DOHH2 (cell line): ENCODE data around the gene MBD6.

Experiments used
- H3F3A ChIP-seq: fragments of 200-600 bp; sonication (generic), shearing (Covaris generic); 2 replicates; pipeline ENCODE4 v1.6.0; 2016; ENCODE audit warnings: antibody characterized with exemption, mild to moderate bottlenecking; ENCODE audit not compliant: control insufficient read depth, insufficient read depth
- H3K27ac ChIP-seq: fragments of 200-600 bp; sonication (generic); 2 replicates; pipeline ENCODE4 v1.5.1; 2014; ENCODE audit warnings: low read depth, mild to moderate bottlenecking, low read length, moderate library complexity
- H3K27me3 ChIP-seq: fragments of 200-600 bp; sonication (generic); 2 replicates; pipeline ENCODE4 v1.6.1; 2014; ENCODE audit warnings: mild to moderate bottlenecking, low read length, mixed read lengths; ENCODE audit not compliant: control insufficient read depth
- H3K36me3 ChIP-seq: fragments of 200-600 bp; sonication (generic); 2 replicates; pipeline ENCODE4 v1.6.1; 2014; ENCODE audit warnings: mild to moderate bottlenecking, low read length, moderate library complexity, mixed read lengths; ENCODE audit not compliant: control insufficient read depth
- H3K4me1 ChIP-seq: fragments of 200-600 bp; sonication (generic); 2 replicates; pipeline ENCODE4 v1.6.1; 2014; ENCODE audit warnings: mild to moderate bottlenecking, low read length, mixed read lengths; ENCODE audit not compliant: control insufficient read depth
- H3K4me2 ChIP-seq: fragments of 200-600 bp; sonication (generic); 2 replicates; pipeline ENCODE4 v1.6.0; 2014; ENCODE audit warnings: mild to moderate bottlenecking, low read length, moderate library complexity
- H3K4me3 ChIP-seq: fragments of 200-600 bp; sonication (generic); 2 replicates; pipeline ENCODE4 v1.5.1; 2014; ENCODE audit warnings: mild to moderate bottlenecking, low read length, mixed read lengths
- H3K79me2 ChIP-seq: fragments of 200-600 bp; sonication (generic); 2 replicates; pipeline ENCODE4 v1.6.1; 2014; ENCODE audit warnings: mild to moderate bottlenecking, low read length, mixed read lengths; ENCODE audit not compliant: control insufficient read depth
- H3K9me2 ChIP-seq: fragments of 200-600 bp; sonication (generic); replicated peaks from 2 replicates; pipeline ENCODE4 v1.6.1; 2014; ENCODE audit warnings: mild to moderate bottlenecking, low read length, mixed read lengths; ENCODE audit not compliant: control insufficient read depth
- H3K9me3 ChIP-seq: fragments of 200-600 bp; sonication (generic); 2 replicates; pipeline ENCODE4 v1.6.1; 2014; ENCODE audit warnings: antibody characterized with exemption, low read length, mixed read lengths; ENCODE audit not compliant: control insufficient read depth, insufficient read depth
- H4K20me1 ChIP-seq: fragments of 200-600 bp; sonication (generic); 2 replicates; pipeline ENCODE4 v1.6.0; 2014; ENCODE audit warnings: low read depth, mild to moderate bottlenecking, antibody characterized with exemption, low read length, moderate library complexity; ENCODE audit not compliant: control insufficient read depth, insufficient read depth
- EZH2phosphoT487 ChIP-seq: fragments of 200-600 bp; sonication (generic); IDR thresholded peaks from 2 replicates; pipeline ENCODE4 v1.6.1; 2017; ENCODE audit warnings: borderline replicate concordance, mild to moderate bottlenecking, antibody characterized with exemption, low read length, moderate library complexity, mixed read lengths
- TF ChIP-seq, protein P1 (sequence below): fragments of 200-600 bp; sonication (generic); IDR thresholded peaks from one replicate; pipeline ENCODE4 v1.5.1; 2014; ENCODE audit warnings: antibody characterized with exemption, mild to moderate bottlenecking, low read depth, low read length; ENCODE audit not compliant: poor library complexity, severe bottlenecking

The MBD6 gene

DNA sequence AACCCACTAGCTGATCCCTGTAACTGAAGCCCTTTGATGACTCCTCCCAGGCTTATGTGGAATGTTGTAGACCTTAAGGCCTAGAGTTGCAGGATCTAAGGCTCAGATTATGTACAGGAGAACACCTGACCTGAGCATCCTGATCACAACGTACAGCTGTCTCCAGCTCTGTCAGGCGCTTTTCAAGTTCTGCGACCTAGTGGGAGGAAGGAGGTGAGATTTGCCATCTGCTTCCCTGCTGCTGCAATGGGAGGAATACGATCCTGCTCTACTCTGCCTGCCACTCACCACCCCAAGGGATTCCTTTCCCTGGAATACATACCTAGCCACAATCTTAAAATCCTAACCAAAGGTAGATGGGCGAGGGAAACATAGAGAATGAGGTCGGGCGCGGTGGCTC lies 10.5 kb downstream of the MBD6 start:
- peaks cover 65% of the 10 kb centered on the region for H3K36me3 ChIP-seq
- no peaks in the 10 kb centered on the region for H3K27me3 ChIP-seq
- no peak for TF ChIP-seq EZH2phosphoT487
- TF ChIP-seq, protein P1, sequence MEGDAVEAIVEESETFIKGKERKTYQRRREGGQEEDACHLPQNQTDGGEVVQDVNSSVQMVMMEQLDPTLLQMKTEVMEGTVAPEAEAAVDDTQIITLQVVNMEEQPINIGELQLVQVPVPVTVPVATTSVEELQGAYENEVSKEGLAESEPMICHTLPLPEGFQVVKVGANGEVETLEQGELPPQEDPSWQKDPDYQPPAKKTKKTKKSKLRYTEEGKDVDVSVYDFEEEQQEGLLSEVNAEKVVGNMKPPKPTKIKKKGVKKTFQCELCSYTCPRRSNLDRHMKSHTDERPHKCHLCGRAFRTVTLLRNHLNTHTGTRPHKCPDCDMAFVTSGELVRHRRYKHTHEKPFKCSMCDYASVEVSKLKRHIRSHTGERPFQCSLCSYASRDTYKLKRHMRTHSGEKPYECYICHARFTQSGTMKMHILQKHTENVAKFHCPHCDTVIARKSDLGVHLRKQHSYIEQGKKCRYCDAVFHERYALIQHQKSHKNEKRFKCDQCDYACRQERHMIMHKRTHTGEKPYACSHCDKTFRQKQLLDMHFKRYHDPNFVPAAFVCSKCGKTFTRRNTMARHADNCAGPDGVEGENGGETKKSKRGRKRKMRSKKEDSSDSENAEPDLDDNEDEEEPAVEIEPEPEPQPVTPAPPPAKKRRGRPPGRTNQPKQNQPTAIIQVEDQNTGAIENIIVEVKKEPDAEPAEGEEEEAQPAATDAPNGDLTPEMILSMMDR, result no peak
- no peak overlapping the region for H3K4me3 ChIP-seq
- H3K27ac ChIP-seq, result no peak overlapping the region
- no peaks in the 10 kb centered on the region for H3K79me2 ChIP-seq
- H3F3A ChIP-seq, result peaks cover 2% of the 10 kb centered on the region; the same call in 1 of the 2 replicates
- no peaks in the 10 kb centered on the region for H3K4me1 ChIP-seq
- no peaks in the 10 kb centered on the region for H4K20me1 ChIP-seq
- H3K9me3 ChIP-seq, result no peaks in the 10 kb centered on the region
- no peak overlapping the region for H3K4me2 ChIP-seq
- H3K9me2 ChIP-seq, result no peaks in the 10 kb centered on the region

DNA sequence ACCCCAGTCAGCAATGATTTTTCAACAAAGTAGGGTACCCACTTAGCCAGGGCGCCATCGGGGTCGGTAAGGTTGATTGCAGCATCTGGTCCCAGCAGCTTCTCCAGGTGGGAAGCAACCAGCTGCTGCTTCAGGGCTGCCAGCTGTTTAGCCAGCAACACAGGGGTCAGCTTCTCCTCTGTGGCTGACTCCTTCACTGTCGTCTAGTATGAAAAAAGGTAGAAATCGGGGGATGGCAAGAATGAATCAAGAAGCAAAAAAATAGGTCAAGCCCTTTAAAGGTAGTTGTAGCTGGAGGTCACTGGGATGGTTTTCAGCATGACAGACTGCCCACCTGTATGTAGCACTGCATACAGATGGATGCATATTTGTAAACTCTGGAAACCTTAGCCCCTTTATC lies 11.6 kb downstream of the MBD6 start:
- Histone ChIP-seq H3K79me2 (no peaks in the 10 kb centered on the region), H3K27me3 (no peaks in the 10 kb centered on the region), H4K20me1 (no peaks in the 10 kb centered on the region), H3K27ac (no peak overlapping the region), H3K4me1 (no peaks in the 10 kb centered on the region), H3K9me2 (no peaks in the 10 kb centered on the region), H3K9me3 (no peaks in the 10 kb centered on the region), H3K4me2 (no peak overlapping the region), H3K4me3 (no peak overlapping the region), H3K36me3 (peaks cover 57% of the 10 kb centered on the region), H3F3A (peaks cover 2% of the 10 kb centered on the region; the same call in 1 of the 2 replicates)
- TF ChIP-seq, protein P1, result no peak
- no peak for TF ChIP-seq EZH2phosphoT487

DNA sequence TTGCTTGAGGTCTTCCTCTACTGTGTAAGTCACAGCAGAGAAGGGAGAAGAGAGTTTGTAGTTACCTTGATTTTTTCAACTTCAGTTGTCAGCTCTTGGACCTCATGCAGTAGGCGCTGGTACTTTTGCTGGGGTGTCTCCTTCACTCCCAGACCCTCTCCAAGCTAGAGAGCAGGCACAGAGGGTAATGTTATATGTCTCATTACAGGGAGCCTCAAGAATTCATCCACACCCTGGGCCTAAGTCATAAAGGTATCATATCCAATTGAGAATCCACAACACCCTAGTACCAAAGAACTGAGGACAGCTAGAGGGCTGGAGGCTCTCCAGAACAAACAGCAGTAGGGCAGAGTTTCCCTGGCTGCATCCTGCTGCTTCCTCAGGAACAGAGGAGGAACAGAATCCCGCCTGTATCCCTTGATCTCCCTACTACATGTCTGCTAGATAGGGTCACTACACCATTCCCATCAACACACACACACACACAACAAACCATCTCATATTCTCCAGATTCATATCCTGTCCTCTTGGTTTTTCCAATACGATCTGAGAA lies 12.4 kb downstream of the MBD6 start:
- Histone ChIP-seq H3K4me3 (no peak overlapping the region), H3K9me2 (no peaks in the 10 kb centered on the region), H3K27ac (no peak overlapping the region), H4K20me1 (no peaks in the 10 kb centered on the region), H3K36me3 (peaks cover 52% of the 10 kb centered on the region), H3K4me1 (no peaks in the 10 kb centered on the region), H3K9me3 (no peaks in the 10 kb centered on the region), H3K27me3 (no peaks in the 10 kb centered on the region), H3K4me2 (no peak overlapping the region), H3K79me2 (no peaks in the 10 kb centered on the region), H3F3A (peaks cover 2% of the 10 kb centered on the region; the same call in 1 of the 2 replicates)
- TF ChIP-seq, protein P1, result no peak
- TF ChIP-seq EZH2phosphoT487, result no peak
